GM23338 (cell line): ENCODE results near the gene MRPL1. TPM values are rescaled to one million over a fixed set of nuclear protein-coding genes. Genes with fewer than 3 reads are reported as not detected.

Experiments used
- ATAC-seq: fragments of 200-7000 bp; cut with Tn5 transposase; 3 replicates; pipeline ENCODE4 v1.9.1; 2020
- DNase-seq: peaks from one replicate; pipeline ENCODE4 v3.0.0-alpha.2; 2015; ENCODE audit warnings: low spot score
- H2AFZ ChIP-seq: fragments of 200-600 bp; sonication (generic); 2 replicates; pipeline ENCODE4 v1.8.0; 2016; ENCODE audit warnings: antibody characterized with exemption, mild to moderate bottlenecking, moderate library complexity
- H3F3A ChIP-seq: fragments of 200-600 bp; sonication (generic); replicated peaks from 2 replicates; pipeline ENCODE4 v1.8.0; 2017; ENCODE audit warnings: antibody characterized with exemption, mixed run types, low read depth
- H3K27ac ChIP-seq: fragments of 200-600 bp; sonication (generic); 2 replicates; pipeline ENCODE4 v1.6.1; 2016; ENCODE audit warnings: low read depth
- H3K27me3 ChIP-seq: fragments of 200-600 bp; sonication (generic); 2 replicates; pipeline ENCODE4 v1.8.0; 2016; ENCODE audit warnings: mild to moderate bottlenecking, mixed run types, moderate library complexity; ENCODE audit not compliant: insufficient read depth
- H3K36me3 ChIP-seq: fragments of 200-600 bp; sonication (generic); 2 replicates; pipeline ENCODE4 v1.8.0; 2016; ENCODE audit warnings: mild to moderate bottlenecking; ENCODE audit not compliant: insufficient read depth
- H3K4me1 ChIP-seq: fragments of 200-600 bp; sonication (generic); 2 replicates; pipeline ENCODE4 v1.8.0; 2016; ENCODE audit warnings: mild to moderate bottlenecking, moderate library complexity; ENCODE audit not compliant: insufficient read depth
- H3K4me2 ChIP-seq: fragments of 200-600 bp; sonication (generic); 2 replicates; pipeline ENCODE4 v1.7.1; 2017; ENCODE audit warnings: mixed run types
- H3K4me3 ChIP-seq: fragments of 200-600 bp; sonication (generic); 2 replicates; pipeline ENCODE4 v1.6.1; 2016; ENCODE audit warnings: mixed run types
- H3K79me2 ChIP-seq: fragments of 200-600 bp; sonication (generic); replicated peaks from 2 replicates; pipeline ENCODE4 v1.8.0; 2017; ENCODE audit warnings: mild to moderate bottlenecking; ENCODE audit not compliant: insufficient read depth
- H3K9me2 ChIP-seq: fragments of 200-600 bp; sonication (generic); 2 replicates; pipeline ENCODE4 v1.8.0; 2017; ENCODE audit not compliant: insufficient read depth
- H4K20me1 ChIP-seq: fragments of 200-600 bp; sonication (generic); replicated peaks from 2 replicates; pipeline ENCODE4 v1.8.0; 2017; ENCODE audit warnings: mild to moderate bottlenecking; ENCODE audit not compliant: insufficient read depth
- H3K27ac Mint-ChIP-seq: 2 replicates; pipeline ENCODE4 v1.8.0; 2020; ENCODE audit warnings: inconsistent platforms, mild to moderate bottlenecking, moderate library complexity, mixed read lengths
- H3K27me3 Mint-ChIP-seq: 3 replicates; pipeline ENCODE4 v1.8.0; 2022; ENCODE audit warnings: low read depth, mild to moderate bottlenecking, moderate library complexity, mixed read lengths, inconsistent platforms; ENCODE audit not compliant: insufficient read depth, poor library complexity
- H3K36me3 Mint-ChIP-seq: 3 replicates; pipeline ENCODE4 v1.8.0; 2021; ENCODE audit warnings: low read depth, mild to moderate bottlenecking, inconsistent platforms, moderate library complexity, mixed read lengths
- H3K4me1 Mint-ChIP-seq: 3 replicates; pipeline ENCODE4 v1.8.0; 2020; ENCODE audit warnings: mild to moderate bottlenecking, inconsistent platforms, mixed read lengths
- H3K4me3 Mint-ChIP-seq: 3 replicates; pipeline ENCODE4 v1.8.0; 2021; ENCODE audit warnings: moderate library complexity, mild to moderate bottlenecking, inconsistent platforms, mixed read lengths
- H3K9me3 Mint-ChIP-seq: 3 replicates; pipeline ENCODE4 v1.8.0; 2020; ENCODE audit warnings: moderate library complexity, mild to moderate bottlenecking, inconsistent platforms, mixed read lengths
- CREB1 ChIP-seq: fragments of 250-450 bp; sonication (Bioruptor Pico); IDR thresholded peaks from 2 replicates; pipeline ENCODE4 v1.5.0; 2020; ENCODE audit warnings: low read depth, mild to moderate bottlenecking, moderate library complexity
- CTCF ChIP-seq, 2 experiments: fragments of 200-600 bp in 1 of 2; sonication (generic) in 1 of 2; conservative IDR thresholded peaks; 2 replicates each; pipeline versions ENCODE4 v1.5.1 to v1.6.1; 2016 to 2017; ENCODE audit warnings: antibody characterized with exemption in 2 of 2, low read depth in 2 of 2, mild to moderate bottlenecking in 2 of 2, moderate library complexity in 1 of 2
- ETS1 ChIP-seq: IDR thresholded peaks from 2 replicates; pipeline ENCODE4 v1.6.1; 2016; ENCODE audit warnings: antibody characterized with exemption
- EZH2 ChIP-seq: fragments of 200-600 bp; sonication (generic); IDR thresholded peaks from one replicate; pipeline ENCODE4 v1.8.0; 2017; ENCODE audit warnings: antibody characterized with exemption, mild to moderate bottlenecking, low read depth; ENCODE audit not compliant: unreplicated experiment
- EZH2phosphoT487 ChIP-seq: fragments of 200-600 bp; sonication (generic); IDR thresholded peaks from one replicate; pipeline ENCODE4 v1.8.1; 2018; ENCODE audit warnings: antibody characterized with exemption; ENCODE audit not compliant: unreplicated experiment
- JUNB ChIP-seq: IDR thresholded peaks from one replicate; pipeline ENCODE4 v1.6.1; 2016; ENCODE audit warnings: antibody characterized with exemption; ENCODE audit not compliant: unreplicated experiment
- NANOG ChIP-seq: IDR thresholded peaks from 2 replicates; pipeline ENCODE4 v1.6.1; 2016; ENCODE audit warnings: antibody characterized with exemption, borderline replicate concordance
- POLR2AphosphoS5 ChIP-seq: IDR thresholded peaks from 2 replicates; pipeline ENCODE4 v1.6.1; 2016; ENCODE audit warnings: antibody characterized with exemption, low read depth
- REST ChIP-seq: IDR thresholded peaks from one replicate; pipeline ENCODE4 v1.6.1; 2018; ENCODE audit warnings: antibody characterized with exemption; ENCODE audit not compliant: unreplicated experiment
- STAT1 ChIP-seq: IDR thresholded peaks from one replicate; pipeline ENCODE4 v1.6.1; 2016; ENCODE audit warnings: antibody characterized with exemption; ENCODE audit not compliant: unreplicated experiment
- ZNF331 ChIP-seq: fragments of 250-450 bp; sonication (Bioruptor Pico); IDR thresholded peaks from 2 replicates; pipeline ENCODE4 v1.5.0; 2020; ENCODE audit warnings: low read depth, mild to moderate bottlenecking, moderate library complexity
- polyA plus RNA-seq: library from polyadenylated mRNA; unstranded; fragments of >200 nt; fragmentation: Nextera tagmentation; extraction: Ambion mirVana; gene quantifications from 2 replicates; pipeline ENCODE4 v1.2.1, GENCODE V29; 2016
- total RNA-seq: library from RNA; depleted of rRNA; stranded (reverse); fragments of >200 nt; shearing (Covaris generic); gene quantifications from 2 replicates; pipeline ENCODE4 v1.2.3, GENCODE V29; 2014

MRPL1 gene
- total and polyA plus RNA-seq, 2 experiments from 2014 or later: 29.2 to 46.5 TPM

GRCh38 chr4:77865259-77865658 lies 2.6 kb downstream of the MRPL1 start (continued):
- TF ChIP-seq ETS1 (no peak), ZNF331 (CRISPR knock-in tag) (no peak)

DNA sequence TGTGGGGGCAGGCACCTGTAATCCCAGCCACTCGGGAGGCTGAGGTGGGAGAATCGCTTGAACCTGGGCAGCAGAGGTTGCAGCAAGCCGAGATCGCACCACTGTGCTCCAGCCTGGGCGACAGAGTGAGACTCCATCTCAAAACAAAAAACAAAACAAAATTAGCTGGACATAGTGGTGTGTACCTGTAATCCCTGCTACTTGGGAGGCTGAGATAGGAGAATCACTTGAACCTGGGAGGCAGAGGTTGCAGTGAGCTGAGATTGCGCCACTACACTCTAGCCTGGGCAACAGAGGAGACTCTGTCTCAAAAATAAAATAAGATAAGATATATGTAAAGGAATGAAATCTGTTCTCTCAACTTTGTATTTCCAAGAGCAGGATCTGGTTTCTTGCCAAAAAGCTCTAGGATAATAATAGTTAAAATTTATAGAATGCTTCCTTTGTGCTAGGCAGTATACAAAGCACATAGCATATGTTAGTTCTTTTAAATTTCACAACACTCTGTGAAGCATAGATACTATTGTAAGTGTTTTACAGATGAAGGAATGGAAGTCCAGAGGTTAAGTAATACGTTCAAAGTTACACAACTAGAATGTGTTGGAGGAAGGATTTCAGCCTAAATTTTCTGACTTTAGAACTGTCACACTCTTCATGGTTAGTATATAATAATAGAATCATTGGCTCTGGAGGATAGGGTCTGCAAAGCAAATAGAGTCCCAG lies 10.3 kb downstream of the MRPL1 start:
- Histone ChIP-seq H3K4me2 (no peak overlapping the region), H3F3A (no peaks in the 10 kb centered on the region)
- no peak for TF ChIP-seq CTCF (conservative IDR thresholded peaks at IDR 0.05; ENCODE audit: low read depth in 2 of 2)
- TF ChIP-seq EZH2phosphoT487: no peak
- no peak for TF ChIP-seq JUNB
- TF ChIP-seq NANOG: no peak
- no peak for TF ChIP-seq EZH2
- TF ChIP-seq ETS1: no peak
- TF ChIP-seq CREB1 (CRISPR knock-in tag): no peak
- TF ChIP-seq POLR2AphosphoS5: no peak
- TF ChIP-seq STAT1: no peak
- TF ChIP-seq ZNF331 (CRISPR knock-in tag): no peak
- no peak for TF ChIP-seq REST

More for the DNA sequence above, 10.3 kb downstream of the MRPL1 start:
- peaks cover 11% of the 10 kb centered on the region for H4K20me1 ChIP-seq
- ATAC-seq: no peak
- H2AFZ ChIP-seq: no peak overlapping the region
- Mint-ChIP-seq H3K4me1 (peaks cover 4% of the 10 kb centered on the region), H3K27me3 (peaks cover 2% of the 10 kb centered on the region), H3K27ac (no peak overlapping the region), H3K9me3 (no peaks in the 10 kb centered on the region), H3K4me3 (no peak overlapping the region), H3K36me3 (peaks cover 36% of the 10 kb centered on the region; the same call in 2 of the 3 replicates)
- H3K9me2 ChIP-seq: no peaks in the 10 kb centered on the region; the same call in 1 of the 2 replicates
- peaks cover 57% of the 10 kb centered on the region for H3K79me2 ChIP-seq
- DNase-seq: no peak
- no peak overlapping the region for H3K4me3 ChIP-seq
- H3K27ac ChIP-seq: no peak overlapping the region
- H3K36me3 ChIP-seq: peaks cover 8% of the 10 kb centered on the region; the same call in 1 of the 2 replicates
- 0 out of 2 replicates have a peak, but pooled peaks cover 5% of the 10 kb centered on the region for H3K4me1 ChIP-seq
- no peaks in the 10 kb centered on the region for H3K27me3 ChIP-seq
